CD4-positive, alpha-beta T cell treated with Interleukin-4 for 1 hour (primary cell): ENCODE data around the gene IER5.
A peak's percentile ranks its signal among the peaks of the same experiment; 100 is the strongest.

ENCODE experiments used
- DNase-seq, 2 donors: peaks; one replicate each; pipeline ENCODE4 v3.0.0-alpha.2; 2020 to 2022

The IER5 gene

GRCh38 chr1:181099152-181100014, 10.9 kb downstream of the IER5 start:
- no peak for DNase-seq

DNA sequence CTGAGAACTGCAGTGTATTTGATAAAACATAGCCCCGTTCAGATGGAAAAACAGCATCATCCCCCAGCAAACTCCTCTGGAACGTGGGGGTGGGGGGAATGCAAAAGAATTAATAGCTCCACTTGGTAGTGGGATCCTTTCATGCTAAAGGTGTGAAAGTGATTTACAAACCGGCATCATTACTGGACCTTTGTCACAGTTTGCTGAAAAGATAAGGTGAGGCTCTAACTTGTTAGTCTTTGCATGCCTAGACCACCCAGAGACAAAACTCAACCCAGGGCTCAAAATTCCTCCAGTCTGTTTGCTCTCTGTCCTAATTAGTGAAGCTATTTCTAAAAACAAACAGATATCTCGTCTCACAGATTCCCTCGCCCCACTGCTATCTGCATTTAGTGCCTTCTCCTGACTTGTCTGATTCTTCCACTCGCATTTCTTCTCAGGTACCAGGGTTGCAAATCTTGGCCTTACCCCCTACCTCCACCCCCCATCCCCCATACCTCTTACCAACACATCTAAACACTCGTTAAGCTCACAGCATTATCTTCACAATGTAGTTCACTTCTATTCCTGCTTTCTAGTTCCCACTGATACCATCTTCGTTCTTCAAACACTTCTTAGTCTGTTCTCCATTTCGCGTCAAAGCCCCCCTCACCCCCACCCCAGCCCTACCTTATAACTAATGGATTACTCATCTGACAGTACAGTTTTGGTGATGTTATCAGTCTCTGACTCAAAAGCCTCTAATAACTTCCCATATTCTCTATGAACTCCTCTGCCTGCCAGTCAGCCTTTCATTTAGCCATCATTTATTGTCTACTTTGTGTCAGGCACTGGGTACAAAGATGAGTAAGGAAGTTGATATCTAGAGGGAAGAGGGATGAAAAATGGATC, 11.8 kb downstream of the IER5 start:
- DNase-seq, result no peak

DNA sequence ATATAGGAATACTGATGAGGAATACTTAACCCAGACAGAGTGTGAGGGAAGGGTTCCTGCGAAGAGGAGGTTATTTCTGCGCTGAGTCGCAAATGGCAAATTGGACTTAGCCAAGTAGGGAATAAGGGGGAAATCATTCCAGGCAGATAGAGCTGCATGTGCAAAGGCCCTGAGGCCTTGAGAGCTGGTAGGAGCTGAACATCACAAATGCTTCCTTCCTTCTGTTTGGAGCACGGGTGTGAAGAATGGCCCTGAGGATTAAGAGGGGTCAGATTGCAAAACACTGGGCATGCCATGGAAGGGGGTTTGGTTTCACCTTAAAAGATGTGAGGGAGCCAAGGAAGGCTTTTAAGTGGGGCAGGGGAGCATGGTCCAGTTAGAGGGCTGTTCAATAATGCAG, 12.4 kb downstream of the IER5 start:
- no peak for DNase-seq

GRCh38 chr1:181101581-181102226, 13.2 kb downstream of the IER5 start:
- no peak for DNase-seq

GRCh38 chr1:181102841-181103240, 14.3 kb downstream of the IER5 start:
- no peak for DNase-seq

- DNase-seq, result no peak
Measured at GRCh38 chr1:181103399-181103798, 14.9 kb downstream of the IER5 start.

- DNase-seq, result no peak
Measured at GRCh38 chr1:181104042-181104789, 15.7 kb downstream of the IER5 start.

DNA sequence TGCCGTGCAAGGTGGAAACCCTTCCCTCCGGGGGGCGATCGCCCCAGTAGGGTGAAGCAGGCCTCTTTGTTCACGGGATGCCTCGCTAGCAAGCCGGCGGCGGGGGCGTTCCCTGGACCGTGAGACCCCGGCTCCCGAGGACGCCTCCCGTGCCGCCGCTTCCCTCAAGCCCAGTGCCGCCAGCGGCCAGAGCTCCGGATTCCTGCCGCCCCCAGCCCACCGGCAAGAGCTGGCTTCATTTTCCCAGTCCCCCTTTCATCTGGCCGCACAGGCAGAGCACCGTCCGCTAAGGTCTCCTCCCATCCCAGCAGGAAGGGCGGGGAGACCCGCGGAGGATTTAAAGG, 16.3 kb downstream of the IER5 start:
- DNase-seq, result peak; percentile 57 to 63

- peak; percentile 94 to 95 for DNase-seq
Measured at GRCh38 chr1:181105134-181106021, 16.9 kb downstream of the IER5 start.

- no peak for DNase-seq
Measured at GRCh38 chr1:181106022-181106312, 17.5 kb downstream of the IER5 start.

GRCh38 chr1:181106479-181106878, 18.0 kb downstream of the IER5 start:
- DNase-seq, result no peak

- DNase-seq, result no peak
Measured at GRCh38 chr1:181107711-181108110, 19.2 kb downstream of the IER5 start.

GRCh38 chr1:181108304-181108867, 19.9 kb downstream of the IER5 start:
- no peak for DNase-seq

DNA sequence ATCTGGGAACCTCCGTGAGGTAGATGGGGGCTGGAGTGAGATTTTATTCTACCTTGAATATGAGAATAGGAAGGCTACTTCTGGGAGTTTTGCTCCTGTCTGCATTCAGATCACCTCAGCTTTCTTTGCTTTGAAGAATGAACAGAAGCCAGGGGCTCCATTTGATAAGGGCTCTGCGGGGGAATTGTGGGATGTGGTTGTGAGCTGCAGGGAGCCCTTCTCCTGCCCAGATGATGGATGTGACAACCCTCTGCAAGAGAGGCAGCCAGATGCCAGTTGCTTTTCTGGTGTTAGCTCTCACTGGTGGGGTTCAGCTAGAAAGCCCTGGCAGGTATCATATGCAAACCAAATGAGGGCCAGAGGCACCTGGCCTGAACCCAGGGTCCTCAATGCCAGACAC, 21.5 kb downstream of the IER5 start:
- no peak for DNase-seq

DNA sequence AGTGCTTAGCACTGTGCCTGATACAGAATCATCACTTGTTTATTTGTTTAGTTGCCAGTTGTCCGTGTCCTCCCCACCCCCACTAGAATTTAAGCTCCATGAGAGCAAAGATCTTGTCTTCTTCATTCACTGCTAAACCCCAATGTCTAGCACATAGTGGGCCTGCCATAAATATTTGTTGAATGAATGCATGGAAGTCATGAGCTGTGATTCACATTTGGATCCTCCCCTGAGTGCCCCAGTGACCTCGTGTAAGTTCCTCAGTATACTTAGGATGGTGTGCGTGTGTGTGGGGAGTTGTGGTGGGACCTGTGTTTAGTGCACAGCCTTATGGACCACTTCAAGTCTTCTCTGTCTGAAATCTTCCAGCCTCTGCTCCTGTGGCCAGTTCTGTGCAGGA, 23.1 kb downstream of the IER5 start:
- no peak for DNase-seq

DNA sequence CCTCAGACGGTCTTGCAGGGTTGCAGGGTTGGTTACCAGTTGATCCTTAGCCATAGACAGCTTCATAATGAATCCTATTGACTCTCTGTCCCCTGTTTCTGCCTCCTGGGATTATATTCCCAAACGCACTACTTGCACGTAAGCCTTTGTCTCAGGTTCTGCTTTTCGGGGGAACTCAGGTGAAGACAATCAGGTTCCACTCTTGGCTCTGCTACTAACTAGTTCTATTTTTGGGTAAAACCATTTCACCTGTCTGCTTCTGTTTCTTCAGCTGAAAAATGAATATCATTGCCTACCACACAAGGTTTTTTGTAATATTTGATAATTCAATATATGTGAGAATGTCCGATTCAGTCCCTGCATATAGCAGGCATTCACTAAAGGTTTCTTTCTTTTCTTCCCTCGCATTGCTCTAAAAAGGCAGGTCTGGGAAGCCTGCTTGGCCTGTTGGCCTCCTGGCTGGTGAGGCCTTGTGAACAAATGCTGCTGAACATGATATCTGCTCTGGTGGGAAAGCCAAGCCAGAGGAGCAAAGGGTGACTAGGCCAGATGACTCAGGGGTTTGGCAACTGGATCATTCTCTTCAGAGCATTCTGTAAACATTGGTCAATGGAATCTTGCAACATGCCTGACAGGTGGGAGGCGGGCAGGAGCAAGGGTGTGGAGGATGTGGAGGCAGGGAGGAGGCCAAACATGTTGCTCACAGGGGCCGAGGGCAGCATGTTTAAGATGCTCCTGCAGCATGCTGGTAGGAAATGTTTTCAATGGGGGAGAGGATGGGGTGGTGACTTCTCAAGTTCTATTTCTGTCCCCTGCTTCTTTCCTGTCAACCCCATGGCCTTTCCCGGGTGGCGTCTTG, 23.8 kb downstream of the IER5 start:
- peak in 1 of 2 donors; percentile 39 for DNase-seq

DNA sequence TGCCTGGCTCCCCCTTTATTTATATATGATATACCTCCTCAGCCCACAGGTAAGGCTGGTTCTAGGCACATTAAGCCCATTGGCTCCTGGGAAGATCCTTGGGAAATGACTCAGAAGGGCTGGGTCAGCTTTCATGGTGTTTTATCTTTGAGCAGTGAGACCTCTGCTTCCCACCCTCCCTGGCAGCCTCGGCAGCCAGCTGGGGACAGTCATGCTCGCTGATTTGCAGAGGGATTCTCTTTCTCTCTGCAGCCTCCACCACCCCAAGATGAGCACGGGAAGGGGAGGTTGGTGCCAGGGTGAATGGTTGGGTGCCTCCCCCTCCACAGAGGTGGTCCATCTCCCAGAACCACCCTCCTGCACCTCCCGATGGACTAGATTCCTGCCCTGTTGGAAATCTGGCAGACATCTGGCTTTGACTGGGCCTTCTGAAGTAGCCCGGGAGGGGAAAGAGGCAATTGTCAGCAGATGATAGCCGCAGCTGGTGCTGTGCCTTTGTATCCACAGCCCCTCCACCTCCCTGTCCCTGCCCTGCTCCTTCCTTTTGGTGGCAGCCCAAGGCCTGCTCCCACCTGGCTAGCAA, 24.6 kb downstream of the IER5 start:
- no peak for DNase-seq

- no peak for DNase-seq
Measured at GRCh38 chr1:181114574-181115367, 26.3 kb downstream of the IER5 start.

DNA sequence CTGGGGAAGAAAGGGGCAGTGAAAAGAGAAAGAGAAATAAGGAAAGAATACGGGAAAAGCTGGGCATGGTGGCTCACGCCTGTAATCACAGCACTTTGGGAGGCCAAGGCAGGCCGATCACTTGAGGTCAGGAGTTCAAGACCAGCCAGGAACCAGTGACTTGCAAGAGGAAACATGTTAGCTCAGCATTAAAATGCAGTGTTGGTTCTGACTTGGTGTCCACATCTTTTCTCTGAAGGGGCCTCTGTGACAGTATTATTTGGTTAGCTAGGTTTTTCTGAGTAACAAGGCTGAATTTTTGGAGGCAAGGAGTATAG, 26.8 kb downstream of the IER5 start:
- no peak for DNase-seq
